Keratinocyte (primary cell): Measurements from ENCODE around the gene RABGGTA.

Source experiments
- EZH2 ChIP-seq: IDR thresholded peaks from one replicate; pipeline ENCODE4 v1.6.1; 2012; ENCODE audit warnings: inconsistent platforms, mild to moderate bottlenecking, low read length, moderate library complexity
- TF ChIP-seq, protein P1 (sequence below), 3 experiments: IDR thresholded peaks in 1 of 3; conservative IDR thresholded peaks in 1 of 3; optimal IDR thresholded peaks in 1 of 3; 2 replicates in 2 of 3; 3 replicates in 1 of 3; pipeline versions ENCODE3 to v1.5.1; 2011; ENCODE audit warnings: low read length in 3 of 3, mild to moderate bottlenecking in 3 of 3, moderate library complexity in 2 of 3, control low read depth in 1 of 3, inconsistent platforms in 1 of 3; ENCODE audit not compliant: insufficient read depth in 2 of 3; ENCODE audit errors: extremely low read depth in 1 of 3

DNA sequence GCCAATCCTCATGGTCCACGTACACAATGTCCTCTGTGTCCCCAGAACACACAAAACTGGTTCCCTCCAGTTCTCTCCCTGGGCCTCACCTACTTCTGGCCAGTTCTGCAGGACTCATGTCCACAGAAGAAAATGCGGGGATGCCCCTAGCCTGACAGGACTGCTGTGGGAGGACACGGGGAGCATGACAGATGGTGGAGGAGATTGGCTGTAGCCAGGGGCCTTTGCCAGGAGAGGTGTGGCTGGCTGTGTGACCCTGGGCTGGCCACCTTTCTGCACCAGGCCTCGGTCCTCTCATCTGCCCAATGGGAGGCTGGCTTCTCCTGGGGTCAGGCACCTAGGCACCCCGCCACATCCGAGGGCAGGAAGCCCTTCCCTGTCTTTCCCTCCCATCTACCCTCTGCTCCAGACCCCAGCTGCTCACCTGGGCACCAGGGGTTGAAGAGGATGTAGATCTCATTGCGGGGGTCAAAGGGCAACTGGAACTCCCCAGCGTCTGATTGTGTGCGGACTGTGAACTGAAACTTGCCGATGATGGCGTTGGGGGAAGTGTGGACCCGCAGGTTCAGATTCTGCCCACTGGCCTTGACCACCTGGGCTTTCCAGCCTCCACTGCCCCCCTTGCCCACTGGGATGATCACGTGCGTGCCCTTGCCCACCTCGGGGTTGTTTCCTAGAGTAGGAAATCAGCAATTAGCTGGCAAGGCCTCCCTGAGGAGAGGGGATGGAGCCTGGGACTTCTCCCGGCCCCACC, 11.2 kb downstream of the RABGGTA start:
- TF ChIP-seq, protein P1, sequence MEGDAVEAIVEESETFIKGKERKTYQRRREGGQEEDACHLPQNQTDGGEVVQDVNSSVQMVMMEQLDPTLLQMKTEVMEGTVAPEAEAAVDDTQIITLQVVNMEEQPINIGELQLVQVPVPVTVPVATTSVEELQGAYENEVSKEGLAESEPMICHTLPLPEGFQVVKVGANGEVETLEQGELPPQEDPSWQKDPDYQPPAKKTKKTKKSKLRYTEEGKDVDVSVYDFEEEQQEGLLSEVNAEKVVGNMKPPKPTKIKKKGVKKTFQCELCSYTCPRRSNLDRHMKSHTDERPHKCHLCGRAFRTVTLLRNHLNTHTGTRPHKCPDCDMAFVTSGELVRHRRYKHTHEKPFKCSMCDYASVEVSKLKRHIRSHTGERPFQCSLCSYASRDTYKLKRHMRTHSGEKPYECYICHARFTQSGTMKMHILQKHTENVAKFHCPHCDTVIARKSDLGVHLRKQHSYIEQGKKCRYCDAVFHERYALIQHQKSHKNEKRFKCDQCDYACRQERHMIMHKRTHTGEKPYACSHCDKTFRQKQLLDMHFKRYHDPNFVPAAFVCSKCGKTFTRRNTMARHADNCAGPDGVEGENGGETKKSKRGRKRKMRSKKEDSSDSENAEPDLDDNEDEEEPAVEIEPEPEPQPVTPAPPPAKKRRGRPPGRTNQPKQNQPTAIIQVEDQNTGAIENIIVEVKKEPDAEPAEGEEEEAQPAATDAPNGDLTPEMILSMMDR (optimal IDR thresholded peaks at IDR 0.05 in 1 of 3, IDR thresholded peaks at IDR 0.05 in 1 of 3, conservative IDR thresholded peaks at IDR 0.05 in 1 of 3; ENCODE audit: extremely low read depth in 1 of 3, insufficient read depth in 2 of 3, low read length in 3 of 3) = no peak
- no peak for TF ChIP-seq EZH2
